Measurements from ENCODE around the gene PPM1M.

- TF ChIP-seq YY1 (IDR thresholded peaks at IDR 0.05; ENCODE audit: insufficient read depth, insufficient read length): no peak
- no peak for TF ChIP-seq ZNF274 (IDR thresholded peaks at IDR 0.05; ENCODE audit: low read depth, low read length)
Observed at GRCh38 chr3:52208556-52208955, 37.0 kb upstream of the PPM1M start.

Data from NT2/D1 (cell line).